Activated T-cell treated with anti-CD3 and anti-CD28 coated beads, Interleukin-2, amount 50 U/mL, for 72 hours (primary cell): ENCODE measurements around the gene TACR3. TPM values are rescaled to one million over a fixed set of nuclear protein-coding genes. Genes with fewer than 3 reads are reported as not detected.
"Not testable (repeated sequence)": the region's sequence is repeated elsewhere in the genome, so short reads cannot be mapped to it uniquely, and the experiment has no call there.

Source experiments
- ATAC-seq, 2 donors: fragments of 150-1000 bp; cut with Tn5 transposase; replicated peaks in 1 of 2; 2 replicates each; pipeline ENCODE4 v1.10.0; 2021; ENCODE audit warnings: moderate library complexity in 2 of 2, mild to moderate bottlenecking in 1 of 2
- DNase-seq, 2 donors: peaks; one replicate each; pipeline ENCODE4 v3.0.0; 2021 to 2022; ENCODE audit warnings: mixed read lengths in 1 of 2
- H3K27ac Mint-ChIP-seq: one replicate; pipeline ENCODE4 v1.8.0; 2022; ENCODE audit warnings: mild to moderate bottlenecking, moderate library complexity, mixed read lengths
- H3K27me3 Mint-ChIP-seq: one replicate; pipeline ENCODE4 v1.8.0; 2022; ENCODE audit warnings: low read depth, mixed read lengths
- H3K36me3 Mint-ChIP-seq, 2 donors: one replicate each; pipeline ENCODE4 v1.8.0; 2022; ENCODE audit warnings: mixed read lengths in 2 of 2, mild to moderate bottlenecking in 1 of 2; ENCODE audit not compliant: insufficient read depth in 2 of 2
- H3K4me1 Mint-ChIP-seq: one replicate; pipeline ENCODE4 v1.8.0; 2022; ENCODE audit warnings: low read depth, mixed read lengths
- H3K4me3 Mint-ChIP-seq, 2 donors: one replicate each; pipeline ENCODE4 v1.8.0; 2022; ENCODE audit warnings: mild to moderate bottlenecking in 2 of 2, mixed read lengths in 2 of 2, moderate library complexity in 2 of 2
- H3K9me3 Mint-ChIP-seq, 2 donors: one replicate each; pipeline ENCODE4 v1.8.0; 2022; ENCODE audit warnings: mixed read lengths in 2 of 2
- total RNA-seq, 2 donors: library from RNA; stranded (reverse); gene quantifications; one replicate each; pipeline ENCODE4 v1.2.3, GENCODE V29; 2022

The TACR3 gene
- total RNA-seq, result not detected

GRCh38 chr4:103719830-103720207 lies at the start of gene TACR3:
Gene TACR3 (minus strand): TSS chr4:103719985. CDS start chr4:103719675, 310 bp downstream.
- H3K4me1 Mint-ChIP-seq, result no peaks in the 10 kb centered on the region
- H3K4me3 Mint-ChIP-seq, result no peak within 1 kb of the TSS
- no peak within 1 kb of the TSS for H3K27ac Mint-ChIP-seq
- H3K36me3 Mint-ChIP-seq, result peaks cover 0 to 2% of the 10 kb centered on the region in 2 donors
- H3K9me3 Mint-ChIP-seq, result peaks cover 0 to 4% of the 10 kb centered on the region in 2 donors
- ATAC-seq (no peak), DNase-seq (no peak)
- peaks cover 8% of the 10 kb centered on the region for H3K27me3 Mint-ChIP-seq

DNA sequence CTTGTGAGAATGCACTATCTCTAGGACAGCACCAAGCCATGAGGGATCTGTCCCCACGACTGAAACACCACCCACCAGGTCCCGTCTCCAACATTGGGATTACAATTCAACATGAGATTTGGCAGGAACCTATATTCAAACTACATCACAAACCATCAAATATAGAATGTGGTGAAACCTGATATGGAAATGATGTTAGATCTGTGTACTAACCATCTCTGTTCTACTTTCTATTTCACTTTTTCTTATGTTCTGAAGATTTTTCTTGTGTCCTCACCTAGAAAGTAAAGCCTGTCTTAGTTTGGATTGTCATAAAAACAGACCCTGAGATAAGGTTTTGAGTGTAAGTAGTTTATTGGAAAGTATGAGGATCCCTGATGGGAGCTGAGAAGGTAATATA lies 37.8 kb upstream of the TACR3 start:
- H3K27ac Mint-ChIP-seq, result no peak overlapping the region
- no peak for ATAC-seq
- DNase-seq, result no peak
- H3K4me1 Mint-ChIP-seq, result no peaks in the 10 kb centered on the region
- H3K9me3 Mint-ChIP-seq, result peaks cover 2 to 4% of the 10 kb centered on the region in 2 donors
- no peak overlapping the region for H3K4me3 Mint-ChIP-seq
- no peaks in the 10 kb centered on the region for H3K36me3 Mint-ChIP-seq
- H3K27me3 Mint-ChIP-seq, result no peaks in the 10 kb centered on the region

DNA sequence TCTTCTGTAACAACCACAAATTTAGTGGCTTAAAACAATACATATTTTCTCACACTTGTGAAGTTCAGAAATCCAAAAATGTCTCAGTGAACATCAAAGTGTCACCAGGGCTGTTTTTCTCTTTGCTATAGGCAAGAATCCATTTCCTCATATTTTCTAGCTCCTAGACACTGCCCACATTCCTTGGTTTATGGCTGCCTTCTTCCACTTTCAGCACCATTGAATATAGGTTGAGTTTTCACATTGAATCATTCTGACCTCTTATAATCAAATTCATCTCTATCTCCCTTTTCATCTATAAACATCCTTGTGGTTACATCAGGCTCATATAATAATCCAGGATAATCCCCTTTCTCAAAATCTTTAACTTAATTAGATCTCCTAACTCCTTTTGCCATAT lies 37.0 kb upstream of the TACR3 start:
- H3K4me1 Mint-ChIP-seq, result no peaks in the 10 kb centered on the region
- no peaks in the 10 kb centered on the region for H3K36me3 Mint-ChIP-seq
- no peaks in the 10 kb centered on the region for H3K27me3 Mint-ChIP-seq
- ATAC-seq (no peak), DNase-seq (no peak)
- no peak overlapping the region for H3K27ac Mint-ChIP-seq
- peaks cover 2 to 4% of the 10 kb centered on the region in 2 donors for H3K9me3 Mint-ChIP-seq
- no peak overlapping the region for H3K4me3 Mint-ChIP-seq

GRCh38 chr4:103754844-103755243 lies 35.1 kb upstream of the TACR3 start:
- DNase-seq (no peak), ATAC-seq (no peak)
- Mint-ChIP-seq H3K36me3 (no peaks in the 10 kb centered on the region), H3K27me3 (no peaks in the 10 kb centered on the region), H3K4me3 (no peak overlapping the region), H3K4me1 (no peaks in the 10 kb centered on the region), H3K9me3 (peaks cover 2 to 7% of the 10 kb centered on the region in 2 donors), H3K27ac (no peak overlapping the region)

DNA sequence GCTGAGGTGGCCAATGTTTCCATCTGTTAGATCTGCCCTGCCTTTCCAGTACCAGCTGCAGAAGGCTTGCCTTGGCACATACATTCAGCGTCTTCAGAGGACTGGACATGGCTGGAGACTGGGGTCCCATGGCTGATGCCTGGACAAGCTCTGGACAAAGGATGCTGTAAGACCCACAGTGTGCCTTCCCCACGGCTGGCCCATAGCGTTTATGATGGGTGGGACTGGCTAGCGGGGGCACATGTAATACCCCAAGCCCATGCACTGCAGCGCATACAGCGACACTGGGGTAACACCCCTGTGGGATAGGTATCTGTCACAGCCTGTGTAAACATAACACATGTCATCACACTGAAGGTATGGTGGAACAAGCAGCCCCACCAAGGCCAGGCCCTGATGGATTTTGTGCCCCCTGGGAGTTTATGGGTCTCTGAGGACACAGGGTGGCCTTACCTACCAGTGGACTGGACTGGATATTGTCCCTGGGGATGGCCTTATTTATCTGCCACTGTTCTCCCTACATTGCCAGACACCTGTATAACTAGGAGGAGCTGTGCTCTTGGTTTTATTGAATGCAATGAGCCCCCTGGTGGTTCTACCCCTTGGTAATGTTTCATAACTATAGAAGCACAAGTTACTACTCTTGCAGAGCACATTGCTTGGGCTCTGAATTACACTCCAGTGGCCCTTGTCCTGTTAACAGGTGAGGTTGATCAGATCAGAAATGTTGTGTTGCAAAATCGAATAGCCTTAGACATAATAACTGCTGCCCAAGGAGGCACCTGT lies 34.3 kb upstream of the TACR3 start:
- no peaks in the 10 kb centered on the region for H3K36me3 Mint-ChIP-seq
- no peaks in the 10 kb centered on the region for H3K4me1 Mint-ChIP-seq
- peaks cover 2 to 10% of the 10 kb centered on the region in 2 donors for H3K9me3 Mint-ChIP-seq
- H3K4me3 Mint-ChIP-seq, result no peak overlapping the region
- H3K27ac Mint-ChIP-seq, result no peak overlapping the region
- ATAC-seq, result no peak
- no peak for DNase-seq
- H3K27me3 Mint-ChIP-seq, result no peaks in the 10 kb centered on the region

DNA sequence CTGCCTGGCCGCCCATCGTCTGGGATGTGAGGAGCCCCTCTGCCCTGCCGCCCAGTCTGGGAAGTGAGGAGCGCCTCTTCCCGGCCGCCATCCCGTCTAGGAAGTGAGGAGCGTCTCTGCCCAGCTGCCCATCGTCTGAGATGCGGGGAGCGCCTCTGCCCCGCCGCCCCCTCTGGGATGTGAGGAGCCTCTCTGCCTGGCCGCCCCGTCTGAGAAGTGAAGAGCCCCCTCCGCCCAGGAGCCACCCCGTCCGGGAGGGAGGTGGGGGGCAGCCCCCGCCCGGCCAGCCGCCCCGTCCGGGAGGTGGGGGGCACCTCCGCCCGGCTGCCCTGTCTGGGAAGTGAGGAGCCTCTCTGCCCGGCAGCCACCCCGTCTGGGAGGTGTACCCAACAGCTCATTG lies 3.4 kb upstream of the TACR3 start:
- H3K4me3 Mint-ChIP-seq, DNase-seq, H3K27ac Mint-ChIP-seq, H3K9me3 Mint-ChIP-seq, H3K27me3 Mint-ChIP-seq, H3K36me3 Mint-ChIP-seq, ATAC-seq, H3K4me1 Mint-ChIP-seq: not testable (repeated sequence)

DNA sequence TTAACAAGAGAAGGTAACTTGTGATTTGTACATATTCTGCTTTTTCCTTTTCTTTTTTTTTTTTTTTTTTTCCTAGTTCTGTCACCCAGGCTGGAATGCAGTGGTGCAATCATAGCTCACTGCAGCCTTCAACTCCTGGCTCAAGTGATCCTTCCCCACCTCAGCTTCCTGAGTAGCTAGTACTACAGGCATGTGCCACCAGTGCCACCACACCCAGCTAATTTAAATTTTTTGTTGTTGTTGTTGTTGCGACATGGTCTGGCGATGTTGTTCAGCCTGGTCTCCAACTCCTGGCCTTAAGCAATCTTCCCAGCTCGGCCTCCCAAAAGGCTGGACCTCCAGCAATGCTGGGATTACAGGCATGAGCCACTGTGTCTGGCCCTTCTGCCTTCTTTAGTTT lies 1.5 kb upstream of the TACR3 start:
- peaks cover 8% of the 10 kb centered on the region for H3K27me3 Mint-ChIP-seq
- H3K4me1 Mint-ChIP-seq, result no peaks in the 10 kb centered on the region
- DNase-seq, result no peak
- no peak for ATAC-seq
- H3K27ac Mint-ChIP-seq, result no peak overlapping the region
- peaks cover 3 to 5% of the 10 kb centered on the region in 2 donors for H3K9me3 Mint-ChIP-seq
- H3K4me3 Mint-ChIP-seq, result no peak overlapping the region
- peaks cover 0 to 2% of the 10 kb centered on the region in 2 donors for H3K36me3 Mint-ChIP-seq

- Mint-ChIP-seq H3K9me3 (peaks cover under 1 to 3% of the 10 kb centered on the region in 2 donors), H3K27ac (no peak overlapping the region), H3K4me1 (no peaks in the 10 kb centered on the region), H3K36me3 (peaks cover 0 to 2% of the 10 kb centered on the region in 2 donors), H3K4me3 (no peak overlapping the region), H3K27me3 (peaks cover 8% of the 10 kb centered on the region)
- DNase-seq (no peak), ATAC-seq (no peak)
Measured at GRCh38 chr4:103720661-103721060, 876 bp upstream of the TACR3 start.

- Mint-ChIP-seq H3K27me3 (peaks cover 8% of the 10 kb centered on the region), H3K4me1 (no peaks in the 10 kb centered on the region), H3K27ac (no peak overlapping the region), H3K4me3 (no peak overlapping the region), H3K9me3 (peaks cover 0 to 4% of the 10 kb centered on the region in 2 donors), H3K36me3 (peaks cover 0 to 2% of the 10 kb centered on the region in 2 donors)
- no peak for ATAC-seq
- DNase-seq, result no peak
Measured at GRCh38 chr4:103719105-103719829, 518 bp downstream of the TACR3 start.

DNA sequence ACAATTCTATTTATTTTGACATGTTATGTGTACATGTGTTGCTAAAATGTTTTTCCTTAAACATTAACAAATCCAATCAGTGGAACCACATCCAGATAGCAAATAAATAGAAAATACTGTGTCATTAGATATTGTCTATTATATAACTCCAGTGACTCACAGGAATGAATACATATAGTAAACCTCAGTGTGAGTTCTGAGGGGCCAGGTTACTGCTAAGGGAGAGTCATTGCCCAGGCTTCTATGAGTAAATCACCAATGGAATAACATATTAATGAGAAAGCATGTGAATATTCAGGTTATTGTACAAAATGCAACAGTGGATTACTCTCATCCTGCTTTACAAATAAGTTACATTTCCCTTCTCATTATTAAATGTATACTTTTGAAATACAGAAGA lies 27.2 kb downstream of the TACR3 start:
- Mint-ChIP-seq H3K27me3 (no peaks in the 10 kb centered on the region), H3K36me3 (no peaks in the 10 kb centered on the region), H3K4me1 (no peaks in the 10 kb centered on the region), H3K27ac (no peak overlapping the region), H3K9me3 (peaks cover 0 to 3% of the 10 kb centered on the region in 2 donors), H3K4me3 (no peak overlapping the region)
- no peak for ATAC-seq
- no peak for DNase-seq

DNA sequence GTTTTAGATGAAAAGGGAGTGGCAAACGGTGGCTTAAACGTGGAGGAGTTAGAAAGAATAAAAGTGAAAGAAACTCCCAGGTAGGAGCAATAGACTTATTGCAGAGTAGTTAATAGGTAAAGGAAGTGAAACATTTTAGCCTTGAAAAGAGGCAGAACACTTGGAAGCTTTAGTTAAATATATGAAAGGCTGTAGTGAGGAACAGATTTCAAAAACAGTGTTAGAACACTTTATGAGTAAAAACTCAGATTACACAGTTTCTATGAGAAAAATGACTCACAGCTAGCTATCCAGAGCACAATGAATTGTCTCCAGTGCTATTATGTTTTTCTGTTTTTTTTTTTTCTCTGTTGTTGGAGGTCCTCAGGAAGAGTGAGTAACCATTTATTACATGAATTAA lies 45.8 kb downstream of the TACR3 start:
- peaks cover 0 to 8% of the 10 kb centered on the region in 2 donors for H3K9me3 Mint-ChIP-seq
- H3K4me3 Mint-ChIP-seq, result no peak overlapping the region

GRCh38 chr4:103666764-103667163 lies 53.0 kb downstream of the TACR3 start:
- H3K4me3 Mint-ChIP-seq, DNase-seq, ATAC-seq, H3K36me3 Mint-ChIP-seq, H3K27ac Mint-ChIP-seq, H3K9me3 Mint-ChIP-seq, H3K4me1 Mint-ChIP-seq, H3K27me3 Mint-ChIP-seq: not testable (repeated sequence)

More for the DNA sequence above, 45.8 kb downstream of the TACR3 start:
- ATAC-seq (no peak), DNase-seq (no peak)
- H3K36me3 Mint-ChIP-seq, result no peaks in the 10 kb centered on the region
- no peak overlapping the region for H3K27ac Mint-ChIP-seq
- no peaks in the 10 kb centered on the region for H3K27me3 Mint-ChIP-seq
- no peaks in the 10 kb centered on the region for H3K4me1 Mint-ChIP-seq

GRCh38 chr4:103664436-103665075 lies 55.2 kb downstream of the TACR3 start:
- DNase-seq (no peak), ATAC-seq (no peak)
- no peaks in the 10 kb centered on the region for H3K36me3 Mint-ChIP-seq
- H3K9me3 Mint-ChIP-seq, result peaks cover 3 to 4% of the 10 kb centered on the region in 2 donors
- no peak overlapping the region for H3K27ac Mint-ChIP-seq
- no peaks in the 10 kb centered on the region for H3K27me3 Mint-ChIP-seq
- no peak overlapping the region for H3K4me3 Mint-ChIP-seq
- no peaks in the 10 kb centered on the region for H3K4me1 Mint-ChIP-seq
